Measurements from ENCODE around the gene NDRG3.

- TF ChIP-seq CTCF (IDR thresholded peaks at IDR 0.05; ENCODE audit: low read length) (no peak), EZH2 (IDR thresholded peaks at IDR 0.05; ENCODE audit: borderline replicate concordance, low read length) (no peak)
These were observed 1.1 kb downstream of the NDRG3 start for GRCh38 chr20:36744764-36745191.

Data from OCI-LY1 (cell line).